NCI-H2227 (cell line): ENCODE measurements around the gene OR4D10.
"Not testable (repeated sequence)": the region's sequence is repeated elsewhere in the genome, so short reads cannot be mapped to it uniquely, and the experiment has no call there.

ENCODE experiments used
- DNase-seq: peaks from one replicate; lab custom pipeline; 2025; ENCODE audit not compliant: unreplicated experiment; lab: John Stamatoyannopoulos, UW

Gene OR4D10

DNA sequence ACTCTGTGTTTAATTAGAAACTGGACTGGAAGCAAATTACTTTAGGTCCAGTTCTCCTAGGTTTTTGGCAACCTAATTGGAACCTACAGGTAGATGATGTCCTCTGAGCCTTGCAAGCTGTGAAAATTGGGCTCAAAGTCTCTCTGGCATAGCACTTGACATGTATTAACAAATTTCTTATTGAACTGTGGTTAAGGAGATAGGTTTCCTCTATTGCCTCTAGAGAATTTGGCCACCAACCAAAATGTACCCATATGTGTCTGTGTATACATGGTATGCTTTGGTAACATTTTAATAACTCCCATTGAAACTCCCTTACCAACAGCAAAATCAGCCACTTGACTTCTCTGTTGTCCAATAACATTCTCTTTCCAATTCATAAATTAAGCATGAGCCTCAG lies at the start of gene OR4D10:
Gene OR4D10, plus strand, starts transcription at position 301 of the 400 bp plus-strand sequence. CDS start 4,115 bp downstream, outside the sequence.
- DNase-seq = no peak

DNA sequence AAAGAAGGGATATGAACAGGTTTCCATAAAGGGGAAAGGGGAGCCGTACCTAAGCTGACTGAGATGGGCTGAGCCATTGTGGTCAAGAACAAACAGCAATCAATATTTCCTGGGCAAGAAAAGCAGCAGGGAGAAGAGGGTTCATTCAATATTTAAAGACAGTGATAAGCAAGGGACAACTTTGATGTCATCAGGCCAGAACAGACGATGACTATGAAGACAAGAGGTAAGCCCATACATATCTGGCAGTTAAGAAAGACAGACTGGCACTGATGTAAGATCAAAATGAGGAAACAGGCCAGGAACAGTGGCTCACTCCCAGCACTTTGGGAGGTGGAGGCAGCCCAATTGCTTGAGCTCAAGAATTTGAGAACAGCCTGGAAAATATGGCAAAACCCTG lies 49.3 kb upstream of the OR4D10 start:
- DNase-seq = no peak

DNA sequence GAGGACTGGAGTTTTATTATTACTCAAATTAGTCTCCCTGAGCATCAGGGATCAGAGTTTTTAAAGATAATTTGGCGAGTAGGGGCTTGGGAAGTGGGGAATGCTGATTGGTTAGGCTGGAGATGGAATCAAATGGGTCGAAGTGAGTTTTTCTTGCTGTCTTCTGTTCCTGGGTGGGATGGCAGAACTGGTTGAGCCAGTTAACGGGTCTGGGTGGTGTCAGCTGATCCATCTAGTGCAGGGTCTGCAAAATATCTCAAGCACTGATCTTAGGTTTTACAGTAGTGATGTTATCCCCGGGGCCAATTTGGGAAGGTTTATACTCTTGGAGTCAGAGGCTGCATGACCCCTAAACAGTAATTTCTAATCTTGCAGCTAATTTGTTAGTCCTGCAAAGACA lies 48.0 kb upstream of the OR4D10 start:
- no peak for DNase-seq

DNA sequence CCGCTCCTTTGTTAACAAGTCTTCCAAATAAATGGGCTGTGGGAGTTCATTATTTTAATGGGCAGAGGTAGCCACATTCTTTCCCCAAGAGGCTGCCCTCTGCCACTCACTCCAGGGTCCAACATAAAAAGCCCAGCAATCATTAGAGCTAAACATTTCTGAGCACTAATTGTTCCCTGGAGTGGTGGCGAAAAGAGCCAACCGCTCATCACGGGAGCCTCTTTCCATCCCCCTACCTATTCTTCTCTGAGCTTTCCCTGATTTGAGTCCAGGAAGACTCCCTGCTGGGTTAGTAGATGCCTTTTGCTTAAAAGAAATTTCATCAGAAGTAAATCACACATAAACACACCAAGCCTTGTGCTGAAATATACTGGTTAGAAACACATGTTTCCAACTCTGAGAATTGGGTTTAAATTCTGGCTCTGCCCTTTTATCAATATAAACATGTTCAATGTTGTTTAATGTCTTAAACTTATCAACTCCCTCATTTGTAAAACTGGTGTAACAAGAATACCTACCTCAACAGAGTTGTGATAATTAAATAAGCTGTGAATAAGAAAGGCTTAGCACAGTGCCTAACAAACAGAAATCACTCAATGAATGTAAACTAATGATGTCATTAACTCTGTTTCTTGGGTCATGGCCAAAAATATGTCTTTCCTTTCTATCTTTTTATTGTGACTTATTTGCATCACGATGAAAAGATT lies 46.6 kb upstream of the OR4D10 start, which contains the start of gene OR5A2:
Gene OR5A2, minus strand, starts transcription at position 53 of the 707 bp plus-strand sequence. CDS start 3,460 bp downstream, outside the sequence.
- DNase-seq = no peak

DNA sequence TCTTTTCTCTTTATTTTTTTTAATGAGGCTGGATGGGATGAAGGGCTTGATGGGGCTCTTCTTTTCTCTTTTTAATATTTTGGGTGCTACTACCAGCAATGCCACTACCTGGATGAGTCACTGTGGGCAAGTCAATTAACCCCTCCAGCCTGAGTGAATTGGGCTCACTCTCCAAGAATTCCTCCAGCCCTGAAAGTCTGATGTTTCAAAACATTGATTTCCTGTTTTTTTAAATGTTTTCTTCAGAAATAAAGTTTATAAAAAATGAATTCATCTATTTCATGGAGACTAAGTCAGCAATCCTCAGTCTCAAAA lies 46.1 kb upstream of the OR4D10 start:
- no peak for DNase-seq

DNA sequence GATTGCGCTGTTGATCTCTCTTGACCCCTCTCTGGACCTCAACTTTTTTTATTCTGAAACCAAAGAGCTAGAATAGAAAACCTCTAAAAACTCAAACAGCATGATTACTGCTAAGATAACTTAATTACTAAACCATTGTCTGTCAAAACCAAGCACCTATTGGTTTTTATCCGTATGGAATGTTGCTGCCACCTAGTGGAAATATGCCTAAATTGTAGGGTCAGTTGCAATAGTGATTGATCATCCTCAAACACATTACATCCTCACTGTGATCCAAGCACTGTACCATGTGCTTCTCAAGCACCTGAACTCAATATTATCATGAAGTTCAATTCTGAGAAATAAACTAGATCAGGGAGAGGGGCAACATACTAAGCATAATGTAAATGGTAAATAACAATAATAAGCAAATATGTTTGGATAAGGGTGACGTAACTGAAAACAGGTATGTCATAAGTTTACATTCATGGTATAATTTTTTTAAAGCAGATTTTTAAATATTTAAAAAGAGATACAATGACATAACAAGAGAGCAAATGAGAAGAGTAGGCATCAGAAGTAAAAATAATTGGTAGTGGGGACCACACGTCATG lies 43.1 kb upstream of the OR4D10 start:
- DNase-seq = peak; percentile 8

DNA sequence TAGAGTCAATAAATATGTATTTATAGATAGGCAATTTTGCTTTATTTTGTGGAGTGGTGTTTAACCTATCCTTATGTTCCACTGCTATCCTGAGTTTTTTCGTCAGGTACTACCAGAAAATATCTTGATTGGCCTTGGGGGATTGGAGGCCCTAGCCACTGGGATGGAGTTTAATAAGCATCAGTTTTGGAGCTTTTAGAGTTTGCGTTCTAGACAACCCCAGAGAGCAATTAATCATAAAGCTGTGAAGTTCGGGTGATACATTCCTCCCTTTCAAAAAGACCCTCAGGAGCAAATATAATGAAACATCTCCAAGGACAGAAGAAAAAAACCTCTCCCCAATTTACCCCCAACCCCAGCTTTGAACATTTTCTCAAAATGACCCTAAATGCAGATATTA lies 36.9 kb upstream of the OR4D10 start, which contains the start of gene OR5A1:
Gene OR5A1, plus strand, starts transcription at position 301 of the 400 bp plus-strand sequence. CDS start 6,700 bp downstream, outside the sequence.
- DNase-seq = no peak

DNA sequence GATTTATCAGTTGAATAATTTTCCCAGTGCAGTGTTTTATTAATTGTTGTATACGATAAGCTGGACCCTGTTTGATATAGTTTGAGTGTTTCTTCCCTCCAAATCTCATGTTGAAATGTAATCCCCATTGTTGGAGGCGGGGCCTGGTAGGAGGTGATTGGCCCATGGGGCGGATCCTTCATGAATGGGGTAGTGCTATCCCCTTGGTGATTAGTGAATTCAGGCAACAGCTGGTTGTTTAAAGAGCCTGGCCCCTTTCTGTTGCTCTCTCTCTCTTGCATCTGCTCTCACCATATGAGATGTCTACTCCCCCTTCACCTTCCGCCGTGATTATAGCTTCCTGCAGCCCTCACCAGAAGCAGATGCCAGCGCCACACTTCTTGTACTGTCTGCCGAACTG lies 35.3 kb upstream of the OR4D10 start:
- DNase-seq = no peak

DNA sequence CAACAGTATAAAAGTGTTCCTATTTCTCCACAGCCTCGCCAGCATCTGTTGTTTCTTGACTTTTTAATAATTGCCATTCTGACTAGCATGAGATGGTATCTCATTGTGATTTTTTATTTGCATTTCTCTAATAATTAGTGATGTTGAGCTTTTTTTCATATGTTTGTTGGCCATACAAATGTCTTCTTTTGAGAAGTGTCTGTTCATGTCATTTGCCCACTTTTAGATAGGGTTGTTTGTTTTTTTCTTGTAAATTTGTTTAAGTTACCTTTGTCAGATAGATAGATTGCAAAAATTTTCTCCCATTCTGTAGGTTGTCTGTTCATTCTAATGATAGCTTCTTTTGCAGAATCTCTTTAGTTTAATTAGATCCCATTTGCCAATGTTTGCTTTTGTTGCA lies 27.5 kb upstream of the OR4D10 start:
- not testable (repeated sequence) for DNase-seq

DNA sequence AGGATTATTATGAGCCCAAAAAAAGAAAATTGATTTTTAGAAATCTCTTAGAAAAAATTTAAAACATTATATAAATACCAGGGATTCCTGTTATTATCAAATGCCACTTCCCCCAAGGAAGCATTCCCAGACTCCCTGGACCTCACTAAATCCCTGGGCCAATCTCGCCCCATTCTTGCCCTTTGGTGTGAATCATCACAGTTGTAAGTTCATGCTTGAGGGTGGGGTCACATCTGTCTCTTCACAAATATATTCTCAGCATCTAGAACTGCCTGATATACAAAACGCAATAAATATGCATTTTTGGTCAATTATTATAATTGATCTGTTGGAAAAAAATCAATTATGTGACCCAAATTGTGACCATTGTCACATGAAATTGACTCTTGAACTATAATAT lies 24.6 kb upstream of the OR4D10 start:
- no peak for DNase-seq

DNA sequence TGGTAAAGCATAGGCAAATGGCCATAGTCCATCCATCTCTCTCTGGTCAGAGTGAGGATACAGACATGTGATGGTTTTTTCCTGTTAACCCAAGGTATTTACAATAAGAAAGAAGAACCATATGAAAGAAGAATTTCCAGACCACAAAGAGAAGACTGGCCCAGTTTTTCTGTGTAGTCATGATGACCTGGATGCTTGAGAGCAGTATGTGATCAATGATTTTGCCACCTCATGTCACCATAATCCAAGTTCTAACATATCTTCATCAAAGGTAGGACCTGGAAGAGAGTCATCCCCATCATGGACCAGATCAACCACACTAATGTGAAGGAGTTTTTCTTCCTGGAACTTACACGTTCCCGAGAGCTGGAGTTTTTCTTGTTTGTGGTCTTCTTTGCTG lies 16.5 kb upstream of the OR4D10 start, which contains the start of gene OR4D6:
Gene OR4D6, plus strand, starts transcription at position 301 of the 400 bp plus-strand sequence. Its CDS starts 0 bp downstream, at position 301.
- DNase-seq = no peak

DNA sequence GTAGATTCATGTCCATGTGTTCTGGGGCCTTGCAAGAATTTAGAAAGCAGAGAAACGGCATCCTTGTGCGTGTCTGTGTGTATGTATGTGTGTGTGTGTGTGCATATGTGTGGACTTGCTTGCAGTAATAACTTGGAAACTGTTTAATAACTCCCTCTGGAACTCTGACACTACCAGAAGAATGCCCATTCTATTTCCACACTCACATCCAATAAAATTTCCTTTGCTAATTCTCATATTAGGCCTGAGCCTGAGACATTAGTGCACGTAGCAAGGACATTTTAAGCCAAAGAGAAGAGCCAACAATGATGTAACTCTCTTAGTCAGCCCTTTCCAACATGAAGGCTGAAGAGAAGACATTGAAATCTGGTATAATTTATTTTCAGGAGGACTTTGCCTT lies 13.2 kb upstream of the OR4D10 start:
- DNase-seq = no peak

DNA sequence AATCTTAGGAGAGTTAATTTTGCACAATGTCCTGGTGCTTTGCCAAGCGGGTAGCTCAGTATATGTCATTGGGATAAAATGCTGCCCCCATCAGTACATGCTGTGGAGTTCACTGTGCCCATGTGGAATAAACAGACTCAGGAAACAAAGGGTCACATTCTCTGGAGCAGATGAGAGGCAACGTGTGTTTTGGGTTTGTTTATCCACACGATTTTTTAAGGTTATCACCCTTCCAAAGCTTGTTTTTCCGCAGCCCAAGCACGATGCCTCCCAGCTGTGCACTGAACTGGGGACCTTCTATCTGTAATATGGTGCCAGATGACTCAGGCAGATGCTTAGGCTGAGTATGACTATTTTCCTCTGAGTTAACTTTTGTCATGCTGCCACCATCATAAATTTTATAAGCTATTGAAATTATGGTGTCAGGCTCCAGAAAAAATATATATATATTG lies 9.9 kb upstream of the OR4D10 start:
- no peak for DNase-seq

DNA sequence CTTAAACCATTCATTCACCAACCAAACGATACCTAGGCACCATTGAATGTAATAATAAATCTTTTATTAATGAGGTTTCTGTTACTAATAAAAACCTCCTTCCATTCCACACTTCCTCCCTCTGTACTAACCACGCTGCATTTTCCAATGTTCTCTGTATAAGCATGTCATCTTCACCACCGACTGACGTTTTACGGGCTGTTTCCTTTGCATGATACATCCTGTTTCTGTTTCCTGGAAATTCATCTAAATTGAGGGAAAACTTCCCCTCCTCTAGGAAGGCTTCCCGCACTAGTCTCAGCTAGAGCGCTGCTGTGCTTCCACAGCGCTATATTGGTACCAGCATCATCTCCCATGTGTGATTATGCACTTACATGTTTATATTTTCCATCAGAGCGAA lies 2.1 kb downstream of the OR4D10 start:
- DNase-seq = no peak

DNA sequence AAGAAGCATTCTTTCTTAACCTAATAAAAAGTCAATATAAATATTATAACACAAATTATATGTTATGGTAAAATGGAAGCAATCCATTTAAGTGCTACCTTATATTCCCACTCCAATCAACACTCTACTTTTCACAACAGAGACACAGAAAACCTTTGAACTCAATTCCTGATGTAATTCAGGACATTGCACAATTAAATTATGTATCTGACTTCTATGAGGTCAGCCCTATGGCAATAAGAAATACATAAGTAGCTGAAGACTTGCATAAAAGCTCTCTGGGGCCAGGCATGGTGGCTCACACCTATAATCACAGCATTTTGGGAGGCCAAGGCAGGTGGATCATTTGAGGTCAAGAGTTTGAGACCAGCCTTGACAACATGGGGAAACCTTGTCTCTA lies 6.8 kb downstream of the OR4D10 start:
- no peak for DNase-seq

DNA sequence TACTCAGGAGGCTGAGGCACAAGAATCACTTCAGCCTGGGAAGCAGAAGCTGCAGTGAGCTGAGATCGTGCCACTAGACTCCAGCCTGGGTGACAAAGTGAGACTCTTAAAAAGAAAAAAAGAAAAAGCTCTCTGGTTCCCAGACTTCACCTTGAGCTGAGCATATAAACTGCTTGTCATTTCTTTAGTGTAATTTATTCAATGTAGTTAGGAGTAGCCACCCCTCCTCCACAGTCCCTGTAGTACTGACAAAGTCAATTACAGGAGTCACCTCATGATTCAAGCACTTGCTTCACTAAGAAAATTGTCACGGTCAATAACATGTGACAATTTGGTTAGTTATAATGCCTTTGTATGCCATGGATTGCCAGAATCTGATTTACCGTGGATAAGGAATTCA lies 7.2 kb downstream of the OR4D10 start:
- no peak for DNase-seq

DNA sequence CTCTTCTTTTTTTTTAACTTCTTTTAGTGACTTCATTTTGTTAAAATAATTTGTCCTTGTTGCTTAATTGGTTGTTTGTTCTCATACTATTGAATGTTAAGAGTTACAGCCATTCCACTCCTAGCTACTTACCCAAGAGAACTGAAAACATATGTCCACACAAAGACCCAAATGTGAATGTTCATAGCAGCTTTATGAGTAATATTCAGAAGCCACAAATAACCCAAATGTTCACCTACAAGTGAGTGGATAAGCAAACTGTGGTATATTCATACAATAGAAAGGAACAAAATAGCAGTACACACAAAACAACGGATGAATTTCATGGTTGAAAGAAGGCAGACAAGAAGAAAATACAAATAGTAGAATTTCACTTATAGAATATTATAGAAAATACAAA lies 28.8 kb downstream of the OR4D10 start:
- DNase-seq = no peak

DNA sequence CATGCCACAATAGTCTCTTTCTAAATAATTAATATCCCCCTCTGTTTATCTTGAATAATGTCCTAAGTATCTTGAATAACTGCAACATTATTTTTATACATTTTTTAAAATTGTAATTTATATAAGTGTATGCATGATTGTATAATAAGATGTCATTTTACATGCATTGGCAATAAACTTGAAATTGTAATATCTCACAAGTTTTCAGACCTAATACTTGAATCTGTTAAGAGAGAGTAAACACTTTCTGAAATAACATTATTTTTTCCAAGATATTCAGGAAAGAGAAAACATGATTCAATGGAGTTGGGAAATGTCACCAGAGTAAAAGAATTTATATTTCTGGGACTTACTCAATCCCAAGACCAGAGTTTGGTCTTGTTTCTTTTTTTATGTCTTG lies 30.2 kb downstream of the OR4D10 start, which contains the start of gene OR4D11:
Gene OR4D11, plus strand, starts transcription at position 301 of the 400 bp plus-strand sequence. Its CDS starts 0 bp downstream, at position 301.
- DNase-seq = no peak

DNA sequence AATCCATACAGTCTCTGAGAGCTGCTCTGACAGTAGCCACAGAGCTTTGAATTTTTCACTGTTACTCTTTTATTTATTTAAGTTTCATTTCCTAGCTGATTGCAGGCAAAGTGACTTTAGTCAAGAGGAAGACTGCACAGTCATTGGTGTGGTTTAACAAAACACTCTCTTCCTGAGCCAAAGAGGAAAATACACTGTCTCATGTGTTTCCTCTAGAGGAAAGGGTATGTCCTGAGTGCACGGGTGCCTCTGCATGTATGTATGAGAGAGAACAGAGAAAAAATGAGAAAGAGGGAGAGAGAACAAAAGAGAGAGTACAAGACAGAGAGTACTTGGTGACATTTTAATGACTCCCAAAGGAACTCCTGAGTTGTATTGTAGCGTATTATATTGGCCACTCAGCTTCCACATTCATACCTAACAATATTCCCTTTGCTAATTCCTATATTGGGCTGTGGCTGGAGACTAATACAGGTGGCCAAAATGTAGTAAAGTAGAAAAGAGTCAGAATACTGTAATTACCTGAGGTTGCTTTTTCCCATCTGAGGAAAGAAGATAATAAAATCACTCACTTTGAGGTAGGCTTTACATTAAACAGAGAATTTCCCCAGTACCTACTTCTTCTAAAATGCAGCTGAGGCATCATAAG lies 38.0 kb downstream of the OR4D10 start, which contains the start of gene OR4D9:
Gene OR4D9, plus strand, starts transcription at position 599 of the 649 bp plus-strand sequence. CDS start 3,374 bp downstream, outside the sequence.
- no peak for DNase-seq

DNA sequence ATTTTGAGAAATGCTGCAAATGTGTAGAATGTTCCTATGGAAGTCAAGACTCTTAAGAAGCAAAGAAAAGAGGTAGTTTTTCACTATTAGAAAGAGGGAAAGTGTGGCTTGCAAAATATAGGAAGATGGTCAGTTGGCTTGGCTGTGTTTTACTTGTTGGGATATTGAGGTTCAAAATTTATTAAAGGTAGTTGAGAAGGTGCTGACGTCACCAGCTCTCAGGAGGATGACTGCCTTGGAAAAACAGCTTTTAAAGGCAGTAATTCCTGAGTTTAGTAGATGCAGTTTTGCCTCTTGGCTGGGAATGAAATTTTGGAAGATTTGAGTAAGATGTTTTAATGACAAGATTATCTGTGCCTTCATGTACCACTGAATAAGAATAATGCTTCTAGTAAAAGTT lies 38.6 kb downstream of the OR4D10 start:
- no peak for DNase-seq

DNA sequence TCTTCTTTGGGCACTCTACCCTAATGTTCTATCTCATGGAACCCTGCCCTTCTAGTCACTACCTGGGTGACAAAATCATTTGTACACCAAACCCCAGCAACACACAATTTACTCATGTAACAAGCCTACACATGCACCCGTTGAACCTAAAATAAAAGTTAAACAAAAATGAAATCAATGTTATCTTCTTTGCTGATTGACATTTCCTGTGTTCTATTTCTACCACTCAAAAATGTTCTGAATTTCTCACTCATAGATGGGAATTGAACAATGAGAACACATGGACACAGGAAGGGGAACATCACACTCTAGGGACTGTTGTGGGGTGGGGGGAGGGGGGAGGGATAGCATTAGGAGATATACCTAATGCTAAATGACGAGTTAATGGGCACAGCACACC lies 47.0 kb downstream of the OR4D10 start:
- not testable (repeated sequence) for DNase-seq

DNA sequence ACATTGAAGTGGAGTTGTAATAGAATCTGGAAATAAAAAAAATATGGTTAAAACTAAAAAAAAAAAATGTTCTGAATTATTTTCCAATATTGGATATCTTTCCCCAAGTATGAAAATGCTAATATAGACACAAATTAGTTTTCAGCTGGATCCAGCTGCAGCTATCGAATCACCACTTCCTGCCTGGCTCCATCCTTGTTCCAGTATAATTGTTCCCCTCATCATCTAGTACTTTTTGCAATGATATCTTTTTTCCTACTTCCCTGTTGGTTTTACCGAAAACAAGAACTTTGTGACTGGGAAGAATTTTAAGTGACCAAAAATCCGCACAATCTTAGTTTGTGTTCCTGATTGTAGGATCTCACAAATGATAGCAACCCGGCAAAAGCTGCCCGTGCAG lies 47.6 kb downstream of the OR4D10 start:
- DNase-seq = no peak
